Natural killer cell treated with Interleukin-12 subunit alpha and Interleukin-12 subunit beta and Interleukin-15 and Interleukin-18, amount 100 ng/mL, for 72 hours (primary cell): ENCODE measurements around the gene DDIT3. TPM values are rescaled to one million over a fixed set of nuclear protein-coding genes. Genes with fewer than 3 reads are reported as not detected.
"Not testable (repeated sequence)": the region's sequence is repeated elsewhere in the genome, so short reads cannot be mapped to it uniquely, and the experiment has no call there.

Source experiments
- ATAC-seq, 2 donors: fragments of 150-1000 bp; cut with Tn5 transposase in 1 of 2; sonication (Bioruptor Pico), chemical (Tn5 transposase) in 1 of 2; 2 replicates each; pipeline ENCODE4 v1.10.0; 2021
- DNase-seq: peaks from one replicate; pipeline ENCODE4 v3.0.0; 2022; ENCODE audit warnings: low spot score
- H3K27ac Mint-ChIP-seq, 2 donors: 1 replicate in 1 of 2; 2 replicates in 1 of 2; pipeline ENCODE4 v1.8.0; 2022; ENCODE audit warnings: mixed read lengths in 2 of 2, mild to moderate bottlenecking in 1 of 2, moderate library complexity in 1 of 2
- H3K27me3 Mint-ChIP-seq, 2 donors: 1 replicate in 1 of 2; 2 replicates in 1 of 2; pipeline ENCODE4 v1.8.0; 2022; ENCODE audit warnings: mixed read lengths in 2 of 2
- H3K36me3 Mint-ChIP-seq: one replicate; pipeline ENCODE4 v1.8.0; 2022; ENCODE audit warnings: mixed read lengths
- H3K4me1 Mint-ChIP-seq, 2 donors: 1 replicate in 1 of 2; 2 replicates in 1 of 2; pipeline ENCODE4 v1.8.0; 2022; ENCODE audit warnings: low read depth in 2 of 2, mixed read lengths in 2 of 2, mild to moderate bottlenecking in 1 of 2
- H3K4me3 Mint-ChIP-seq: one replicate; pipeline ENCODE4 v1.8.0; 2022; ENCODE audit warnings: mixed read lengths
- H3K9me3 Mint-ChIP-seq: 2 replicates; pipeline ENCODE4 v1.8.0; 2022; ENCODE audit warnings: mixed read lengths
- total RNA-seq, 2 donors: library from RNA; stranded (reverse); gene quantifications; one replicate each; pipeline ENCODE4 v1.2.3, GENCODE V29; 2022

Gene DDIT3
- total RNA-seq, 2 donors from 2014 or later, result 22.2 to 39.8 TPM

DNA sequence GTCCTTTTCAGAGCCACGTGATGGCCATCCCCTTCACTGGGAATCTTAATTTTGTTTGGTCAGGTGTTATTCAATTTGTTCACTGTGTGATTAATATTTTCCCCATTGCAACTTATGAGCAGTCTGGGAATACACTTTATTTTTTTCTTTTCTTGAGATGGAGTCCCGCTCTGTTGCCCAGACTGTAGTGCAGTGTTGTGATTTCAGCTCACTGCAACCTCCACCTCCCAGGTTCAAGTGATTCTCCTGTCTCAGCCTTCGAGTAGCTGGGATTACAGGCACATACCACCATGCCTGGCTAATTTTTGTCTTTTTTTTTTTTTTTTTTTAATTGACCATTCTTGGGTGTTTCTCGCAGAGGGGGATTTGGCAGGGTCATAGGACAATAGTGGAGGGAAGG is 13.8 kb downstream of the DDIT3 start:
- H3K4me1 Mint-ChIP-seq, H3K9me3 Mint-ChIP-seq, DNase-seq, H3K27me3 Mint-ChIP-seq, H3K27ac Mint-ChIP-seq, ATAC-seq, H3K4me3 Mint-ChIP-seq: not testable (repeated sequence)
- peaks cover 14% of the 10 kb centered on the region for H3K36me3 Mint-ChIP-seq

DNA sequence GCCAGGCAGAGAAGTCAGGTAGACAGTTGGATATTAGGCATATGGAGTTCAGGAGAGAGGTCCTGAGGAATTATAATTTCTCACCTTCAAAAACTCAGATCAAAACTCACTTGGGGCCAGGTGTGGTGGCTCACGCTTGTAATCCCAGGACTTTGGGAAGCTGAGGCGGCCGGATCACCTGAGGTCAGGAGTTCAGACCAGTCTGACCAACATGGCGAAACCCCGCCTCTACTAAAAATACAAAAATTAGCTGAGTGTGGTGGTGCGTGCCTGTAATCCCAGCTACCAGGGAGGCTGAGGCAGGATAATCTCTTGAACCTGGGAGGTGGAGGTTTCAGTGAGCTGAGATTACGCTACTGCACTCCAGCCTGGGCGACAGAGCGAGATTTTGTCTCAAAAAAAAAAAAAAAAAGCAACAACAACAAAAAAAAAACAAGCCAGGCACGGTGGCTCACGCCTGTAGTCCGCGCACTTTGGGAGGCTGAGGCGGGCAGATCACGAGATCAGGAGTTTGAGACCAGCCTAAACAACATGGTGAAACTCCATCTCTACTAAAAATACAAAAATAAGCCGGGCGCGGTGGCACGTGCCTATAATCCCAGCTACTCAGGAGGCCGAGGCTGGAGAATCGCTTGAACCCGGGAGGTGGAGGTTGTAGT is 17.9 kb downstream of the DDIT3 start:
- not testable (repeated sequence) for H3K27ac Mint-ChIP-seq, H3K27me3 Mint-ChIP-seq, ATAC-seq, DNase-seq, H3K9me3 Mint-ChIP-seq, H3K4me3 Mint-ChIP-seq
- Mint-ChIP-seq H3K36me3 (peaks cover 22% of the 10 kb centered on the region), H3K4me1 (peaks cover 11 to 12% of the 10 kb centered on the region in 2 donors)

DNA sequence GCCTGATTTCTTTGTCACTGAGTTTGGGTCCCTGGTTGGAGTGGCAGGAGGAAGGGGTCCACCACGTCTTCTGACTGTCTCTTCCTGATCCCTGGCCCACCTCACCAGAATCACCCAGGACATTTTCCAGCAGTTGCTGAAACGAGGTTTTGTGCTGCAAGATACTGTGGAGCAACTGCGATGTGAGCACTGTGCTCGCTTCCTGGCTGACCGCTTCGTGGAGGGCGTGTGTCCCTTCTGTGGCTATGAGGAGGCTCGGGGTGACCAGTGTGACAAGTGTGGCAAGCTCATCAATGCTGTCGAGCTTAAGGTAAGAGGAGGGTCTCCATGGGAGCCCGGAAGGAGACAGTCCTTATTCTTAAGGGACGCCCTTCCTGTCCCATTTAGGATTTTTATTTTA is 20.1 kb downstream of the DDIT3 start:
- ATAC-seq (no peak), DNase-seq (no peak)
- Mint-ChIP-seq H3K36me3 (peaks cover 30% of the 10 kb centered on the region), H3K27ac (peak overlapping the region in 1 of 2 donors; percentile 30), H3K9me3 (no peaks in the 10 kb centered on the region), H3K4me3 (no peak overlapping the region), H3K27me3 (no peaks in the 10 kb centered on the region), H3K4me1 (peaks cover 19 to 20% of the 10 kb centered on the region in 2 donors)

DNA sequence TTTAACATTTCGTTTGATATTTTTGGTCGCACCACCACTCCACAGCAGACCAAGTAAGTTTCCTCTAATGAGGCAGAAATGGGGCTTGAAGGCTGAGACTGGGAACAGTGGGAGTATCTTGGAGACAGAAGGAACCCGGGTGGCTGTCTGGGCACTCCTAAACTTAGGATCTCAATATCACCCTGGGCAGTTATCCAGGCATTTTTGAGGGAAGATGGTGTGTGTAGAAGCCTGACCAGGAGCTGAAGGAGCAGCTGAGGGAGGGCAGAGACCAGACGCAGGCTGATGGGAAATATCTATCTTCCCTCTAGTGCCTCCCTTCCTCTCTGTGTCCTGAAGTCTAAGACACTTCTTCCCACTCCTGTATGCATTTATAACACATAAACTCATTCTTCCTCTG is 21.7 kb downstream of the DDIT3 start:
- Mint-ChIP-seq H3K27ac (no peak overlapping the region), H3K4me3 (no peak overlapping the region), H3K36me3 (peaks cover 30% of the 10 kb centered on the region), H3K27me3 (no peaks in the 10 kb centered on the region), H3K4me1 (peaks cover 19 to 20% of the 10 kb centered on the region in 2 donors), H3K9me3 (no peaks in the 10 kb centered on the region)
- DNase-seq (no peak), ATAC-seq (no peak)

- peaks cover 30% of the 10 kb centered on the region for H3K36me3 Mint-ChIP-seq
- H3K4me1 Mint-ChIP-seq, result peaks cover 19 to 20% of the 10 kb centered on the region in 2 donors
- no peak for DNase-seq
- H3K27ac Mint-ChIP-seq, result peak overlapping the region in 1 of 2 donors; percentile 42
- no peaks in the 10 kb centered on the region for H3K9me3 Mint-ChIP-seq
- ATAC-seq, result no peak
- H3K4me3 Mint-ChIP-seq, result no peak overlapping the region
- H3K27me3 Mint-ChIP-seq, result no peaks in the 10 kb centered on the region
Observed at GRCh38 chr12:57498132-57498502, 22.2 kb downstream of the DDIT3 start.

DNA sequence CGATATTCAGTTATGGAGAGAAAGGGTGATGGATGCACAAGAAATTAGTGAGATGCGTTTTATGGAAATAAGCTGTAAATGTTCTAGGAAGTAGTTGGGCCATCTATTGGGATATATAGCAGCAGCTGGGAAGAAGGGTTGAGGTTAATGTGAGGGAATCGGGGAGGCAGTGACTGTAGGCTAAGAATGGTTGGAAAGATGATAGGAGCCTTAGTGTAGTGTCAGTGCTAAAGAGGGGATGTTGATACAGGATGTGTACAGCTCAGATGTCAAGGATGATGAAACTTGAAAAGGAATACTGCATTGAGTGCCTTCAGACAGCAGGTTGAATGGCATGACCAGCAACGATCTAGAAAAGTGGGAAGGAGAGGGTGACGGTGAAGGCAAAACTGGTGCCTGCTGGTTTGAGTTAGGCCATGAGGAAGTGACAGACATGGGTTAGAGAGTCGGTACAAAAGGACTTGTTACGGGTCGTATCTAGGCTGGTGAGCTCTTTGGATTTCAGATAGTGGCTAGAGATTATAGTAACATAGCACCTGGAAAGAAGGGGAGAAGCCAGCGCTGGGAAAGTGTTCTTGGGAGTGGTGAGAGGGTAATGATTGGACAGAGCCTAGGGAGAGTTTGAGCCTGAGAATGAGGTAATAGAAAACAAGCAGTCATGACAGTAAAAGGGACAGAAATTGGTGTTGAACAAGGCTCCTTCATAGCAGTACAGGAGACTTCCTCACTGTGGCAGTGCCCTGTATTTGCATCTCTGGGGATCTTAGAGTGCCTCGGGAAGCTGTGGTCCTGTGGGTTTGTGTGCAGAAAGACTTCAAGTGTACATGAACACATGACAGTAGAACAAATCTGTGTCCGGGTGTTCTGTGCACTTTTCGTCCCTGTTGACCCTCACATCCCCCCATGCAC is 22.8 kb downstream of the DDIT3 start:
- peak overlapping the region in 1 of 2 donors; percentile 42 for H3K27ac Mint-ChIP-seq
- ATAC-seq (no peak), DNase-seq (no peak)
- H3K27me3 Mint-ChIP-seq, result no peaks in the 10 kb centered on the region
- peaks cover 37% of the 10 kb centered on the region for H3K36me3 Mint-ChIP-seq
- H3K4me3 Mint-ChIP-seq, result no peak overlapping the region
- peaks cover 19 to 24% of the 10 kb centered on the region in 2 donors for H3K4me1 Mint-ChIP-seq
- H3K9me3 Mint-ChIP-seq, result no peaks in the 10 kb centered on the region

DNA sequence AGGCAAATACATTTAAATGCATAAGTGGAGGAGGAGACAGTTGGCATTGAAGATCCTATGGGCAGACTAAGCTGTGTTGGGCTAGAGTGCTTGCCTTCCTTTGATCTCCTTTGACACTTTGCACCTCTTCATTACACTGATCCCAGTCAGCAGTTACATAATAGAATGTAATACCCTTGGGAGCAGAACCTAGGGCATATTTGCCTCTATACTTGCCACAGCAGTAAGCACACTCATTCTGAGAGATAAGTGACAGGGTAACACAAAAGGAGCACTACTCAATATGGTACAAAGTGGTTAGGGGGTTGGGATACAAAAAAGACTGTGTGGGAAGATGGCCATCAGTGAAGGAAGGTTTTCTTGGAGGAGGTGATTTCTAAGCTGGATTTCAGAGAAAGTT is 23.5 kb downstream of the DDIT3 start:
- Mint-ChIP-seq H3K36me3 (peaks cover 35% of the 10 kb centered on the region), H3K27me3 (no peaks in the 10 kb centered on the region), H3K27ac (peak overlapping the region in 1 of 2 donors; percentile 42), H3K4me3 (no peak overlapping the region), H3K9me3 (no peaks in the 10 kb centered on the region), H3K4me1 (peaks cover 19 to 20% of the 10 kb centered on the region in 2 donors)
- ATAC-seq (peak in 1 of 2 donors; percentile 81), DNase-seq (no peak)

GRCh38 chr12:57495051-57495701 is 25.1 kb downstream of the DDIT3 start:
- DNase-seq, H3K27ac Mint-ChIP-seq, H3K9me3 Mint-ChIP-seq, ATAC-seq, H3K27me3 Mint-ChIP-seq, H3K4me3 Mint-ChIP-seq: not testable (repeated sequence)
- Mint-ChIP-seq H3K36me3 (peaks cover 35% of the 10 kb centered on the region), H3K4me1 (peaks cover 21 to 22% of the 10 kb centered on the region in 2 donors)

- peaks cover 24 to 28% of the 10 kb centered on the region in 2 donors for H3K4me1 Mint-ChIP-seq
- H3K4me3 Mint-ChIP-seq, result peak overlapping the region; percentile 43
- H3K9me3 Mint-ChIP-seq, result no peaks in the 10 kb centered on the region
- peaks cover 37% of the 10 kb centered on the region for H3K36me3 Mint-ChIP-seq
- DNase-seq (no peak), ATAC-seq (no peak)
- no peaks in the 10 kb centered on the region for H3K27me3 Mint-ChIP-seq
- H3K27ac Mint-ChIP-seq, result peak overlapping the region; percentile 13 to 23
Observed at GRCh38 chr12:57491393-57492280, 28.7 kb downstream of the DDIT3 start.

DNA sequence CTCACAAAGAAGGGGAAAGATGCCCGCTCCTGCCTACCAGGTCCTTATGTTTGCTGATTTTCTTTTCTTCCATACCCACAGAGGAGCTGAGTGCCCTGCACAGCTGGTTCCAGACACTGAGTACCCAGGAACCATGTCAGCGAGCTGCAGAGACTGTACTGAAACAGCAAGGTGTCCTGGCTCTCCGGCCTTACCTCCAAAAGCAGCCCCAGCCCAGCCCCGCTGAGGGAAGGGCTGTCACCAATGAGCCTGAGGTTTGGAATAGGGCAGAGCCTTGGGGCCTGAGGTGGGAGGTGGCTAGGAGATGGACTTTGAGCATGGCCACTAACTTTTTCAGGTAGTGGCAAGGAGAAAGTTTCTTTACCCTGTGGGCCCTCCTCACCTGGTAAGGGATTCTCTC is 30.2 kb downstream of the DDIT3 start:
- no peak for DNase-seq
- H3K27me3 Mint-ChIP-seq, result no peaks in the 10 kb centered on the region
- H3K4me1 Mint-ChIP-seq, result peaks cover 24 to 28% of the 10 kb centered on the region in 2 donors
- no peak for ATAC-seq
- H3K4me3 Mint-ChIP-seq, result no peak overlapping the region
- no peaks in the 10 kb centered on the region for H3K9me3 Mint-ChIP-seq
- H3K36me3 Mint-ChIP-seq, result peaks cover 37% of the 10 kb centered on the region
- peak overlapping the region in 1 of 2 donors; percentile 98 for H3K27ac Mint-ChIP-seq

DNA sequence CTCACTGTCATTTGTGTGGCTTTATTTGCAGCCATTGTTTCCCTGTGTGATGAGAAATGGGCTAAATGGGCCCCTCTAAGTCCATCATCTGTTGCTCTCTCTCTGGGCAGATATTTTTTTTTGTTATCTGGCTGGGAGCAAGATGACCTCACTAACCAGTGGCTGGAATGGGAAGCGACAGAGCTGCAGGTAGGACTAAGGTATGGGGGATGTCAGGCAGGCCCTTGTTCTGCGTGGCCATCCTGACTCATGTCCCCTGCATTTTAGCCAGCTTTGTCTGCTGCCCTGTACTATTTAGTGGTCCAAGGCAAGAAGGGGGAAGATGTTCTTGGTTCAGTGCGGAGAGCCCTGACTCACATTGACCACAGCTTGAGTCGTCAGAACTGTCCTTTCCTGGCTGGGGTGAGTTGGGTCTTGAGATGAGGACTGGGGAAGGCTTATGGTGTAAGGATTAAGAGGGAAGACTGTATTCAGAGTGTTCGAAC is 31.1 kb downstream of the DDIT3 start:
- no peaks in the 10 kb centered on the region for H3K9me3 Mint-ChIP-seq
- no peak for ATAC-seq
- no peaks in the 10 kb centered on the region for H3K27me3 Mint-ChIP-seq
- peak overlapping the region; percentile 95 for H3K4me3 Mint-ChIP-seq
- DNase-seq, result no peak
- H3K4me1 Mint-ChIP-seq, result peaks cover 24 to 28% of the 10 kb centered on the region in 2 donors
- H3K36me3 Mint-ChIP-seq, result peaks cover 37% of the 10 kb centered on the region
- H3K27ac Mint-ChIP-seq, result peak overlapping the region; percentile 84 to 98

GRCh38 chr12:57488402-57489156 is 31.7 kb downstream of the DDIT3 start:
- H3K4me3 Mint-ChIP-seq, result peak overlapping the region; percentile 95
- ATAC-seq (peak in 1 of 2 donors; percentile 1), DNase-seq (no peak)
- peaks cover 25 to 28% of the 10 kb centered on the region in 2 donors for H3K4me1 Mint-ChIP-seq
- no peaks in the 10 kb centered on the region for H3K9me3 Mint-ChIP-seq
- H3K27ac Mint-ChIP-seq, result peak overlapping the region; percentile 84 to 98
- H3K36me3 Mint-ChIP-seq, result peaks cover 37% of the 10 kb centered on the region
- H3K27me3 Mint-ChIP-seq, result no peaks in the 10 kb centered on the region
